Mammary epithelial cell (primary cell): ENCODE measurements around the gene PPARG.

Experiments
- CTCF ChIP-seq, 2 donors: IDR thresholded peaks in 1 of 2; conservative IDR thresholded peaks in 1 of 2; 2 replicates each; pipeline ENCODE4 v1.5.1; 2011 to 2012; ENCODE audit warnings: inconsistent platforms in 2 of 2, low read length in 2 of 2, mild to moderate bottlenecking in 2 of 2, control low read depth in 1 of 2, low read depth in 1 of 2; ENCODE audit not compliant: insufficient read depth in 1 of 2; ENCODE audit errors: extremely low read depth in 1 of 2
- EZH2 ChIP-seq: IDR thresholded peaks from 2 replicates; pipeline ENCODE4 v1.6.1; 2012; ENCODE audit warnings: low read length, inconsistent platforms, borderline replicate concordance

- TF ChIP-seq CTCF (conservative IDR thresholded peaks at IDR 0.05 in 1 of 2, IDR thresholded peaks at IDR 0.05 in 1 of 2; ENCODE audit: extremely low read depth in 1 of 2, insufficient read depth in 1 of 2, low read depth in 1 of 2, low read length in 2 of 2), result no peak
- no peak for TF ChIP-seq EZH2
Observed at GRCh38 chr3:12266038-12266437, 22.8 kb upstream of the PPARG start.
